ENCODE data around the gene KLHDC7A. TPM values are rescaled to one million over a fixed set of nuclear protein-coding genes. Genes with fewer than 3 reads are reported as not detected.

The KLHDC7A gene
- total and polyA plus RNA-seq, 10 of the 15 experiments (the other 5 are each of a cell fraction or from before 2014, with no cell fraction given) = not detected

DNA sequence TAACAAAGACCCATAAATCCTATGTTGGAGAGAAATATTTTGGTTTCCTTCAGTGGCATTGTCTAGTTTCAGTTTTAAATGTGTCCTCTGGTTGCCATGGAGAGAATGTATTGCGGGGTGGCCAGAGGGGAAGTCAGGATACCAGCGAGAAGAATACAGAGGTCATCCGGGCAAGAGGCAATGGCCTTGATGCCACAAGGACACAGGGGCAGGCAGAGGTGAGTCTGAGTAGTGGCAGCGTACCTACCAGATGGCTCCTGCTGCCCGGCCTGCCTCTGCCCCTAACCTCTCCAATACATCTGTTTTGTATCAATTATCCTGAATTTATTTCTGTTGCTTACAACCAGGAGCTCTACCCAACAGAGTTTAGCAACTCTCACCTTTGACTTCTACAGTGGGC lies 14.9 kb downstream of the KLHDC7A start (continued):
- TF ChIP-seq, protein P1, sequence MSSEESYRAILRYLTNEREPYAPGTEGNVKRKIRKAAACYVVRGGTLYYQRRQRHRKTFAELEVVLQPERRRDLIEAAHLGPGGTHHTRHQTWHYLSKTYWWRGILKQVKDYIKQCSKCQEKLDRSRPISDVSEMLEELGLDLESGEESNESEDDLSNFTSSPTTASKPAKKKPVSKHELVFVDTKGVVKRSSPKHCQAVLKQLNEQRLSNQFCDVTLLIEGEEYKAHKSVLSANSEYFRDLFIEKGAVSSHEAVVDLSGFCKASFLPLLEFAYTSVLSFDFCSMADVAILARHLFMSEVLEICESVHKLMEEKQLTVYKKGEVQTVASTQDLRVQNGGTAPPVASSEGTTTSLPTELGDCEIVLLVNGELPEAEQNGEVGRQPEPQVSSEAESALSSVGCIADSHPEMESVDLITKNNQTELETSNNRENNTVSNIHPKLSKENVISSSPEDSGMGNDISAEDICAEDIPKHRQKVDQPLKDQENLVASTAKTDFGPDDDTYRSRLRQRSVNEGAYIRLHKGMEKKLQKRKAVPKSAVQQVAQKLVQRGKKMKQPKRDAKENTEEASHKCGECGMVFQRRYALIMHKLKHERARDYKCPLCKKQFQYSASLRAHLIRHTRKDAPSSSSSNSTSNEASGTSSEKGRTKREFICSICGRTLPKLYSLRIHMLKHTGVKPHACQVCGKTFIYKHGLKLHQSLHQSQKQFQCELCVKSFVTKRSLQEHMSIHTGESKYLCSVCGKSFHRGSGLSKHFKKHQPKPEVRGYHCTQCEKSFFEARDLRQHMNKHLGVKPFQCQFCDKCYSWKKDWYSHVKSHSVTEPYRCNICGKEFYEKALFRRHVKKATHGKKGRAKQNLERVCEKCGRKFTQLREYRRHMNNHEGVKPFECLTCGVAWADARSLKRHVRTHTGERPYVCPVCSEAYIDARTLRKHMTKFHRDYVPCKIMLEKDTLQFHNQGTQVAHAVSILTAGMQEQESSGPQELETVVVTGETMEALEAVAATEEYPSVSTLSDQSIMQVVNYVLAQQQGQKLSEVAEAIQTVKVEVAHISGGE (CRISPR knock-in tag; IDR thresholded peaks at IDR 0.05) = no peak
- TF ChIP-seq, protein P2, sequence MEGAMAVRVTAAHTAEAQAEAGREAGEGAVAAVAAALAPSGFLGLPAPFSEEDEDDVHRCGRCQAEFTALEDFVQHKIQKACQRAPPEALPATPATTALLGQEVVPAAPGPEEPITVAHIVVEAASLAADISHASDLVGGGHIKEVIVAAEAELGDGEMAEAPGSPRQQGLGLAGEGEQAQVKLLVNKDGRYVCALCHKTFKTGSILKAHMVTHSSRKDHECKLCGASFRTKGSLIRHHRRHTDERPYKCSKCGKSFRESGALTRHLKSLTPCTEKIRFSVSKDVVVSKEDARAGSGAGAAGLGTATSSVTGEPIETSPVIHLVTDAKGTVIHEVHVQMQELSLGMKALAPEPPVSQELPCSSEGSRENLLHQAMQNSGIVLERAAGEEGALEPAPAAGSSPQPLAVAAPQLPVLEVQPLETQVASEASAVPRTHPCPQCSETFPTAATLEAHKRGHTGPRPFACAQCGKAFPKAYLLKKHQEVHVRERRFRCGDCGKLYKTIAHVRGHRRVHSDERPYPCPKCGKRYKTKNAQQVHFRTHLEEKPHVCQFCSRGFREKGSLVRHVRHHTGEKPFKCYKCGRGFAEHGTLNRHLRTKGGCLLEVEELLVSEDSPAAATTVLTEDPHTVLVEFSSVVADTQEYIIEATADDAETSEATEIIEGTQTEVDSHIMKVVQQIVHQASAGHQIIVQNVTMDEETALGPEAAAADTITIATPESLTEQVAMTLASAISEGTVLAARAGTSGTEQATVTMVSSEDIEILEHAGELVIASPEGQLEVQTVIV (IDR thresholded peaks at IDR 0.05; ENCODE audit: borderline replicate concordance, partially characterized antibody) = no peak
- no peak for TF ChIP-seq ZSCAN29 (IDR thresholded peaks at IDR 0.05)
- TF ChIP-seq, protein P3, sequence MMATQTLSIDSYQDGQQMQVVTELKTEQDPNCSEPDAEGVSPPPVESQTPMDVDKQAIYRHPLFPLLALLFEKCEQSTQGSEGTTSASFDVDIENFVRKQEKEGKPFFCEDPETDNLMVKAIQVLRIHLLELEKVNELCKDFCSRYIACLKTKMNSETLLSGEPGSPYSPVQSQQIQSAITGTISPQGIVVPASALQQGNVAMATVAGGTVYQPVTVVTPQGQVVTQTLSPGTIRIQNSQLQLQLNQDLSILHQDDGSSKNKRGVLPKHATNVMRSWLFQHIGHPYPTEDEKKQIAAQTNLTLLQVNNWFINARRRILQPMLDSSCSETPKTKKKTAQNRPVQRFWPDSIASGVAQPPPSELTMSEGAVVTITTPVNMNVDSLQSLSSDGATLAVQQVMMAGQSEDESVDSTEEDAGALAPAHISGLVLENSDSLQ (IDR thresholded peaks at IDR 0.05) = no peak
- TF ChIP-seq MYC (IDR thresholded peaks at IDR 0.05; ENCODE audit: insufficient read depth, insufficient read length, insufficient replicate concordance, low read length, severe bottlenecking) = no peak
- TF ChIP-seq, protein P4, sequence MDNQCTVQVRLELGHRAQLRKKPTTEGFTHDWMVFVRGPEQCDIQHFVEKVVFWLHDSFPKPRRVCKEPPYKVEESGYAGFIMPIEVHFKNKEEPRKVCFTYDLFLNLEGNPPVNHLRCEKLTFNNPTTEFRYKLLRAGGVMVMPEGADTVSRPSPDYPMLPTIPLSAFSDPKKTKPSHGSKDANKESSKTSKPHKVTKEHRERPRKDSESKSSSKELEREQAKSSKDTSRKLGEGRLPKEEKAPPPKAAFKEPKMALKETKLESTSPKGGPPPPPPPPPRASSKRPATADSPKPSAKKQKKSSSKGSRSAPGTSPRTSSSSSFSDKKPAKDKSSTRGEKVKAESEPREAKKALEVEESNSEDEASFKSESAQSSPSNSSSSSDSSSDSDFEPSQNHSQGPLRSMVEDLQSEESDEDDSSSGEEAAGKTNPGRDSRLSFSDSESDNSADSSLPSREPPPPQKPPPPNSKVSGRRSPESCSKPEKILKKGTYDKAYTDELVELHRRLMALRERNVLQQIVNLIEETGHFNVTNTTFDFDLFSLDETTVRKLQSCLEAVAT (IDR thresholded peaks at IDR 0.05) = no peak

All from GM12878 (cell line).